HG03280 (cell line): ENCODE measurements around the gene STAB2.

Experiments used
- ATAC-seq: cut with Tn5 transposase; IDR thresholded peaks from one replicate; pipeline ENCODE4 v1.9.1; 2021; ENCODE audit warnings: mild to moderate bottlenecking, moderate library complexity; ENCODE audit not compliant: unreplicated experiment

STAB2 gene

DNA sequence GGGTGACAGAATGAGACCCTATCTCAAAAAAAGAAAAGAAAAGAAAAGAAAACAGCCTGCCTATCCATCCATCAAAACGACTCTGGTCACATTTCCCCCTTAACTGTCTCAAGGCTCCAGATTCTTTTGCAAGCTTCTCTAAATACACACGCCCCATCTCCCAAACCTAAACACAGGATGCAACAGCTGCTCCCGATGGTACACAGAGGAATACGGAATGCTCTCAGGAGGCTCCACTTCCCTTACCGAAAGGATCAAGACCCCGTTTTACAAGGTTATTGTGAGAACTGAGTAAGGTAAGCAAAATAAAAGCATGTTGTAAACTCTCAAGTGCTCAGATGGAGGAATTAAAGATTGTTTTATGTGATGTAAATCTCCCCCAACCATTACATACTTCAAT, 191.7 kb downstream of the STAB2 start:
- ATAC-seq = no peak

GRCh38 chr12:103779410-103780092, 192.5 kb downstream of the STAB2 start:
- no peak for ATAC-seq

GRCh38 chr12:103780093-103780440, 193.0 kb downstream of the STAB2 start:
- no peak for ATAC-seq

GRCh38 chr12:103780992-103781391, 193.9 kb downstream of the STAB2 start:
- ATAC-seq = no peak

DNA sequence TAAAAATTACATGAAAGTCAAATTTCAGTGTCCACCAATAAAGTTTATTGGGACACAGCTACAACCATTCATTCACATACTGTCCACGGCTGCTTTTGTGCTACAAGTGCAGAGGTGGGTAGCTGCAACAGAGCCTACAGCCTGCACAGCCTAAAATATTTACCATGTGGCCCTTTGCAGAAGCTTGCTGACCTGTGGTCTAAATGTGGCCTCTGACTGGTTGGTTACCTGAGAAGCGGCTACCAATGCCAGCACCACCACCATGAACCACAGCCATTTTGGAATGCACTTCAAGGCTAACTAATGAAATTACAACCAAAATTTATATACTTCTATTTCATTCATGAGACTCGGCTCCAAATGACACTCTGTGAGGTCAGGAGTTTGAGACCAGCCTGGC, 195.3 kb downstream of the STAB2 start:
- ATAC-seq = no peak

GRCh38 chr12:103783744-103784664, 196.9 kb downstream of the STAB2 start:
- ATAC-seq = no peak

DNA sequence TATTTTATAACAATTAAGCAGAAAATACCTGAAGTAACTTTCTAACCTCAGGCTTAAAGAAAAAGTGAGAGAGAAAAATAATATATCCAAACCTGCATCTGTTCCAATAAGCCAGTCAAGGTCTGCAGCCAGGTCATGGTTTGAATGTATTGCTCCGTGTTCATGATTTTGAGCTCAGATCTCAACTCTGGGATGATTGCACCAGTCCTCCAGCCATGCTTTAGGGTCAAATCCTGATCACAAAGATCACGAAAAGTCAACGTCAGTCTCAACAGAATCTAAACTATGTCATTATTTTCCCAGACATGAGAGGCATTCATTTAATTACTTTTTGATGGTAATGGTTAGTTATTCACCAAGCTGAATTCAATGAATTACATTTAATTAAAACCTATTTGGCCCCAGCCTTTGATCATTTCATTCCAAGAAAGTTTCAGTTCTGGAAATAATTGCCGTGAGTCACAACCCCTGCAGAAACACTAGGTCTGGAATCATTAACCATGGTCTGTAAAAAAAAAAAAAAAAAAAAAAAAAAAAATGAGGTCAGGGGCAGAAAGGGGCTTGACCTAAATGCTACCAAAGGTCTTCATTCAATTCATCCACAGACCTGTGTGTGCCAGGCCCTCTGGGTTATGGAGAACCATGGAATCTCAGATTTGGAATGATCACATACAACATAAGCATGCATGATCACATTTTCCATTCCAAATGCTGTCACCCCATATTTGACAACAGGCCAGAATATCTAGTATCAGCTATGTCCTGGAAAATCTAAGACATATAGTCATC, 198.4 kb downstream of the STAB2 start:
- no peak for ATAC-seq

DNA sequence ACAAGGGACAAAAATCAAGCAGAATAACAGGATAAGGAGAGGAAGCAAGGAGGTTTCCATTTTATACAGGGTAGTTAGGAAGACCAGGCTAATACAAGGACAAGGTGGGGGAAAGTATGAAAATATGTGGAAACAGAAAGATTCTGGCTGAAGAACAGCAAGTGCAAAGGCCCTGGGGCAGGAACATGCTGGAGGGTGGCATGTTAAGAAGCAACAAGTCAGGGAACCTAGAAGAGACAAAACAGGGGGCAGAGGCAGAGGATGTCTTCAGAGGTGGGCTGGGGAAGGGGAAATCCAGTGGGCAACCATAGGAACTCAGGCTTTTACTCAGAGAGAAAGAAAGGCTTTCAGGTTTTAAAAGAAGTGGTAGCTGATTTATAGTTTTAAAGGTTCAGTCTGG, 199.1 kb downstream of the STAB2 start:
- no peak for ATAC-seq

- no peak for ATAC-seq
These were observed 204.4 kb downstream of the STAB2 start for GRCh38 chr12:103791350-103791920.

DNA sequence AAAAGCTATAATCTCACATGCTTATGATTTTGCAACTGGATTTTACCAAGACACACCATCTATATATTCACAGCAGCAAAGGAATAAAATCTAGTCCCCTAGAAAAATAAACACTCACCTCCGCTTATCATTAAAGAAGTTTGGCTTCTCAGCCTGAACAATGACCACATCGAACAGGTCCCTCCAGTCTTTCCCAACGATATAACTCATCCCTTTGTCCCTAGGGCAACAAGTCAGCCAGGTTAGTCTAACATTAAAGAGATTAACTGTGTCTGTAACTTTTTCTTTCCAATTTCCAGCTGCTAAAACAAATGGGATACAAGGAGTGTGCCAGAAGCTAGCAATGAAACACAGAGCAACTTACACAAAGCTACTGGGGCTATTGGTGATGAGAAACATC, 206.0 kb downstream of the STAB2 start:
- ATAC-seq = no peak

- ATAC-seq = no peak
These were observed 206.5 kb downstream of the STAB2 start for GRCh38 chr12:103793512-103794045.

GRCh38 chr12:103794309-103795213, 207.5 kb downstream of the STAB2 start:
- no peak for ATAC-seq

DNA sequence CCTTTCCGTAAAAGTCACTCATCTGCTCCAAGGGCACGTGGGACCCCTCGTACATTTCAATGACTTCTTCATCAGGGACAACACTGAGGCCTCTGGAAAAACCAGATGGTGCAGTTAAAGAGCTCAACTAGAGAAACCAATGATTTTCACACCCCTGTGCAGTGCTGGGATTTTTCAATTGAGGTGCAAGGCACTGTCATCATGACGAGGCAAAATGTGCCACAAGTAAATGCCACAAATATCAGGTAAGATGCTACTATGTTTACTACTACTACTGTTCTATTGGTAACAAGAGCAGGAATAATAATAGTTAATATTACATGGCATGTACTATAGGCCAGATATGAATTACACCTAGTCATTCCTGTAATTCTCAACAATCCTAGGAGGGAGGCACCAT, 211.5 kb downstream of the STAB2 start:
- ATAC-seq = no peak

DNA sequence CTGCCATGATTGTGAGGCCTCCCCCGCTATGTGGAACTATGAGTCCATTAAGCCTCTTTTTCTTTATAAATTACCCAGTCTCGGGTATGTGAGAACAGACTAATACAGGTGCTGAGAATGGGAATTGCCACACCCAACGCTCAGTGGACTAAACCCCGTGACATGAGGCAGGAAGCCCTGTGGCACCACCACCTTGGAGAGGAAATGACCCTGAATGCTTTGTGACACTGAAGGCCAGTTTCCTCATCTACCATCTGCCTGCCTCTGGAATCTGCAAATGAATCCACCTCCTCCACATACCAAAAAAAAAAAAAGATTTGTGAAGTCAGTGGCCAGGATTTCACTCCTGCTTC, 212.4 kb downstream of the STAB2 start:
- no peak for ATAC-seq

- no peak for ATAC-seq
These were observed 213.0 kb downstream of the STAB2 start for GRCh38 chr12:103799857-103800771.

DNA sequence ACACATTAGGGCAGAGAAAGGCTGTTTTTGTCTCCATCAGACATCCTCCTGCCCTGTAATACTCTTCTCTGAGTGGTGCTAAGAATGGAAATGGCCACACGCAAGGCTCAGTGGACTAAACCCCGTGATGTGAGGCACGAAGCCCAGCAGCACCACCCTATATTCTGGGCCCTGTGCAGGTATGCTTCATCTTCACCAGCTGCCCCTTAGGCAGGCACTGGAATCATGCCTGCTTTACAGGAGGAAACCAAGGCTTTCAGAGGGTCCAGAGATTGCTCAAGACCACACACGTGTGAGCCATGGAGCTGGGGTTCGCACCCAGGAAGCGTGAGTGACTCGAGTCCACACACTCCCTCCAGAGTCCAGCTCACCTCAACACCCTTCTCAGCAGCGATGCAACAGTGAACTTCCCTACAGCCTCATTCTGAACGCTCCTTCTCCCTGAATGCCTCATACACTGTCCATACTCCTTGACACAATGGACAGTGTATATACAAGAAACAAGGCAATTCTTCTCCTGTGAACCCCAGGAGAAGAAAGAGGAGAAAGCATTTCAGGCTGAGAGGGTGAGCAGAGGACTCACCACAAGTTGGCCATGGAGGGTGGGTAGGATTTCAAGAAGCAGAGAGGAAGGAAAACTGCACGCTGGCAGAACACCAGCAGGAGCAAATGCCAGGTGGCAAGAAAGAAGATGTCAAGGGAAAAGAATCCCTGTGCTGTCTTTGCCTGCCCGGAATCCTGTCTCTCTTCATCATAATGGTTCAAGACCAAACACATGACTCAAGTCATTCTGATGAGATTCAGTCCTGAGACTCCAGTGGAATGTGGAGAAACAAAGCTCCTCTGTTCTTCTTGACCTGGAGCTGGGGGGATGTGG, 214.9 kb downstream of the STAB2 start:
- no peak for ATAC-seq

- no peak for ATAC-seq
These were observed 215.5 kb downstream of the STAB2 start for GRCh38 chr12:103802586-103802886.

DNA sequence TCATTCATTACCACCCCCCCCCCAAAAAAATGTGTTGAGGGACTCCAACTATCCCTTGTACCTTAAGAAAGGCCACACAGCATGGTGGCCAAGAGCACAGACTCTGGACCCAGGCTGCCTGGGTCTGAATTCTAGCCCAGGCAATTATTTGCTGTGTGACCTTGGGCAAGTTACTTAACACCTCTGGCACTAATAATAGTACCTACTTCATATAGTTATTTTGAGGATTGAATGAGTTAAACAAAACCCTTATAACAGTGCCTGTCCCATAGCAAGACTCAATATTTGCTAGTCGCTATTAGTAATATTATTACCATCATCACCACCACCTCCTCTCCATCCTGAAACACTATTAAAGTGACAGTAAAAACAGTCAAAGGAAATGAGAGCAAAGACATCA, 216.8 kb downstream of the STAB2 start:
- ATAC-seq = no peak
